Measurements from ENCODE around the gene FNDC1. TPM values are rescaled to one million over a fixed set of nuclear protein-coding genes. Genes with fewer than 3 reads are reported as not detected.

FNDC1 gene
- total RNA-seq, 1 donor from 2014 or later = 13.8 TPM

DNA sequence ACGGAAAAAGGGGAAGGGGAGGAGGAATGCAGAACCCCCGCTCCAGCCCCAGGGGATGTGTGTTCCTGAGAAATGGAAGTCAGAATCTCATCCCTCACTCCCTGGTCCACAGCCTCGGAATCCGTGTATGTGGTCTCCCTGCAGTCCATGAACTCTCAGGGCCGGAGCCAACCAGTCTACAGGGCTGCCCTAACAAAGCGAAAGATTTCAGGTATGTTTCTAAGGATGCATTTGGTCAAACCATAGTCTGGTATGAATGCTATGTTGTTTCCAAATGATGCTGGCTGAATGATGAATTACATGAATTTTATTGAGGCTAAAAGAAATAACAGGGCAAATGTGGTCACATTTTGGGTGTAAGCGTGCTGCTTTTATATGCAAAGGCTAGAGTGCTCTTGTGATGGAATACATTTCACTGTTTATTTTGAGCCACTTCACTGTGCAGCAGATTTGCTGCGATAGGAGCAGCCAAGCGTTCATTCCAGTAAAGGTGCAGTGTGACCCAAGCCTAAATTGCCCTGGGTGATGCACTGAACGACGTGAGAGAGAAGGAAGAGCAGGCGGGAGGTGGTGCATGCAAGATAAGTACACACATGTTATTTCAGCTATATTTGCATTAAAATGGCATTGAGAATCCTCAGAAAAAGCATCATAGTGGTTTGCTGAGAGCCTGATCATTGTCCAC lies 52.4 kb downstream of the FNDC1 start:
- peaks cover under 1% of the 10 kb centered on the region for H3K36me3 Mint-ChIP-seq (ENCODE audit: low read depth)
- no peak for DNase-seq (ENCODE audit: low spot score)
- peaks cover 13% of the 10 kb centered on the region for H3K4me1 Mint-ChIP-seq (ENCODE audit: low read depth)
- TF ChIP-seq, protein P1, sequence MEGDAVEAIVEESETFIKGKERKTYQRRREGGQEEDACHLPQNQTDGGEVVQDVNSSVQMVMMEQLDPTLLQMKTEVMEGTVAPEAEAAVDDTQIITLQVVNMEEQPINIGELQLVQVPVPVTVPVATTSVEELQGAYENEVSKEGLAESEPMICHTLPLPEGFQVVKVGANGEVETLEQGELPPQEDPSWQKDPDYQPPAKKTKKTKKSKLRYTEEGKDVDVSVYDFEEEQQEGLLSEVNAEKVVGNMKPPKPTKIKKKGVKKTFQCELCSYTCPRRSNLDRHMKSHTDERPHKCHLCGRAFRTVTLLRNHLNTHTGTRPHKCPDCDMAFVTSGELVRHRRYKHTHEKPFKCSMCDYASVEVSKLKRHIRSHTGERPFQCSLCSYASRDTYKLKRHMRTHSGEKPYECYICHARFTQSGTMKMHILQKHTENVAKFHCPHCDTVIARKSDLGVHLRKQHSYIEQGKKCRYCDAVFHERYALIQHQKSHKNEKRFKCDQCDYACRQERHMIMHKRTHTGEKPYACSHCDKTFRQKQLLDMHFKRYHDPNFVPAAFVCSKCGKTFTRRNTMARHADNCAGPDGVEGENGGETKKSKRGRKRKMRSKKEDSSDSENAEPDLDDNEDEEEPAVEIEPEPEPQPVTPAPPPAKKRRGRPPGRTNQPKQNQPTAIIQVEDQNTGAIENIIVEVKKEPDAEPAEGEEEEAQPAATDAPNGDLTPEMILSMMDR (IDR thresholded peaks at IDR 0.05) = no peak
- peaks cover 9% of the 10 kb centered on the region for H3K27me3 Mint-ChIP-seq (ENCODE audit: low read depth)
- no peak overlapping the region for H3K4me3 Mint-ChIP-seq (ENCODE audit: unreplicated experiment)
- H3K9me3 Mint-ChIP-seq (ENCODE audit: low read depth) = no peaks in the 10 kb centered on the region
- H3K27ac Mint-ChIP-seq (ENCODE audit: unreplicated experiment) = no peak overlapping the region

DNA sequence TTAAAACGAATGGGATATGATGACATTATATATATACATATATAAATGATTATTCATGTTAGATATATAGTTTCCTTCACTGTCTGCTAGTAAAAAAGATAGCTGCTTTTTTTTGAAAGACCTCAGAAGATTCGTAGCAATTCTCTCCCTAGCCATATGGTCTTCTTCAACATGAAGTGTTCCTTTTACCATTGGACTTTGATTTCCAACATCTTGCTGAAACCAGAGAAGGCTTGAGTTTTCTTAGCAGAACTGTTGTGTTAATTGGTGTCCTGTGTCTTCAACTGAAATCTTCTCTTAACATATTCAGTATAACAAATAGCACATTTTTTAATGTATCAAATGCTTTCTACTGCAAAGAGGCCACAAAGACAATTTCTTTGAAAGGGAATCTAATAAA lies 55.3 kb downstream of the FNDC1 start:
- no peak overlapping the region for H3K27ac Mint-ChIP-seq (ENCODE audit: unreplicated experiment)
- peaks cover 8% of the 10 kb centered on the region for H3K4me1 Mint-ChIP-seq (ENCODE audit: low read depth)
- no peaks in the 10 kb centered on the region for H3K9me3 Mint-ChIP-seq (ENCODE audit: low read depth)
- no peak for DNase-seq (ENCODE audit: low spot score)
- TF ChIP-seq, protein P1 (IDR thresholded peaks at IDR 0.05) = no peak
- H3K36me3 Mint-ChIP-seq (ENCODE audit: low read depth) = peaks cover 4% of the 10 kb centered on the region
- peaks cover 15% of the 10 kb centered on the region for H3K27me3 Mint-ChIP-seq (ENCODE audit: low read depth)
- no peak overlapping the region for H3K4me3 Mint-ChIP-seq (ENCODE audit: unreplicated experiment)

- H3K4me1 Mint-ChIP-seq (ENCODE audit: low read depth) = peaks cover 3% of the 10 kb centered on the region
- H3K27me3 Mint-ChIP-seq (ENCODE audit: low read depth) = peaks cover 33% of the 10 kb centered on the region
- no peak for DNase-seq (ENCODE audit: low spot score)
- H3K27ac Mint-ChIP-seq (ENCODE audit: unreplicated experiment) = no peak overlapping the region
- H3K36me3 Mint-ChIP-seq (ENCODE audit: low read depth) = peaks cover 4% of the 10 kb centered on the region
- H3K9me3 Mint-ChIP-seq (ENCODE audit: low read depth) = no peaks in the 10 kb centered on the region
- H3K4me3 Mint-ChIP-seq (ENCODE audit: unreplicated experiment) = no peak overlapping the region
- TF ChIP-seq, protein P1 (IDR thresholded peaks at IDR 0.05) = no peak
Observed at GRCh38 chr6:159229651-159230051, 60.5 kb downstream of the FNDC1 start.

GRCh38 chr6:159232106-159232645 lies 63.0 kb downstream of the FNDC1 start:
- peaks cover 3% of the 10 kb centered on the region for H3K4me1 Mint-ChIP-seq (ENCODE audit: low read depth)
- no peak for DNase-seq (ENCODE audit: low spot score)
- H3K9me3 Mint-ChIP-seq (ENCODE audit: low read depth) = no peaks in the 10 kb centered on the region
- TF ChIP-seq, protein P1 (IDR thresholded peaks at IDR 0.05) = no peak
- H3K36me3 Mint-ChIP-seq (ENCODE audit: low read depth) = peaks cover 3% of the 10 kb centered on the region
- H3K4me3 Mint-ChIP-seq (ENCODE audit: unreplicated experiment) = no peak overlapping the region
- peaks cover 33% of the 10 kb centered on the region for H3K27me3 Mint-ChIP-seq (ENCODE audit: low read depth)
- no peak overlapping the region for H3K27ac Mint-ChIP-seq (ENCODE audit: unreplicated experiment)

GRCh38 chr6:159232751-159233150 lies 63.6 kb downstream of the FNDC1 start:
- H3K27ac Mint-ChIP-seq (ENCODE audit: unreplicated experiment) = no peak overlapping the region
- no peak overlapping the region for H3K4me3 Mint-ChIP-seq (ENCODE audit: unreplicated experiment)
- peaks cover 2% of the 10 kb centered on the region for H3K36me3 Mint-ChIP-seq (ENCODE audit: low read depth)
- peaks cover 3% of the 10 kb centered on the region for H3K4me1 Mint-ChIP-seq (ENCODE audit: low read depth)
- TF ChIP-seq, protein P1 (IDR thresholded peaks at IDR 0.05) = no peak
- H3K9me3 Mint-ChIP-seq (ENCODE audit: low read depth) = no peaks in the 10 kb centered on the region
- DNase-seq (ENCODE audit: low spot score) = no peak
- H3K27me3 Mint-ChIP-seq (ENCODE audit: low read depth) = peaks cover 32% of the 10 kb centered on the region
